Measurements from ENCODE around the gene GPR179. TPM values are rescaled to one million over a fixed set of nuclear protein-coding genes. Genes with fewer than 3 reads are reported as not detected.
A peak's percentile ranks its signal among the peaks of the same experiment; 100 is the strongest.
"Not testable (repeated sequence)": the region's sequence is repeated elsewhere in the genome, so short reads cannot be mapped to it uniquely, and the experiment has no call there.

The GPR179 gene
- total RNA-seq, 2 experiments from 2014 or later, result 0.32 to 1.1 TPM

- Histone ChIP-seq H3K4me2 (ENCODE audit: low read length) (no peak overlapping the region), H3K9me2 (ENCODE audit: insufficient read depth, low read length) (no peaks in the 10 kb centered on the region), H3K79me2 (ENCODE audit: insufficient read depth, low read depth, low read length) (no peaks in the 10 kb centered on the region), H3K27ac (ENCODE audit: low read depth, low read length, poor library complexity, severe bottlenecking) (no peak overlapping the region), H3K9me3 (ENCODE audit: low read length) (no peaks in the 10 kb centered on the region), H3K4me1 (ENCODE audit: insufficient read depth, low read length, poor library complexity, severe bottlenecking) (peaks cover 32% of the 10 kb centered on the region), H2AFZ (ENCODE audit: low read length) (no peak overlapping the region), H3K4me3 (ENCODE audit: low read depth, low read length, poor library complexity, severe bottlenecking) (no peak overlapping the region), H4K20me1 (ENCODE audit: insufficient read depth, low read length) (no peaks in the 10 kb centered on the region), H3K36me3 (ENCODE audit: insufficient read depth, low read length) (peaks cover 51% of the 10 kb centered on the region)
- TF ChIP-seq EZH2phosphoT487 (IDR thresholded peaks at IDR 0.05; ENCODE audit: borderline replicate concordance, low read depth, low read length) (no peak), CTCF (conservative IDR thresholded peaks at IDR 0.05; ENCODE audit: low read length) (no peak)
- ChIA-PET CTCF (ENCODE audit: unreplicated experiment) (no interaction called here), POLR2A (no interaction called here)
- intact Hi-C loops (cut with micrococcal nuclease; ENCODE audit: unreplicated experiment), result no loop called here
- no TSS peak for BruUV-seq (replicated peaks)
- DNase-seq (ENCODE audit: low spot score), result no peak
Measured at GRCh38 chr17:38320482-38320881, 23.3 kb downstream of the GPR179 start.

- no peak for DNase-seq (ENCODE audit: low spot score)
- Histone ChIP-seq H3K79me2 (ENCODE audit: insufficient read depth, low read depth, low read length) (no peaks in the 10 kb centered on the region), H3K27ac (ENCODE audit: low read depth, low read length, poor library complexity, severe bottlenecking) (no peak overlapping the region), H3K4me2 (ENCODE audit: low read length) (no peak overlapping the region), H3K9me2 (ENCODE audit: insufficient read depth, low read length) (no peaks in the 10 kb centered on the region), H3K9me3 (ENCODE audit: low read length) (no peaks in the 10 kb centered on the region), H2AFZ (ENCODE audit: low read length) (no peak overlapping the region), H3K36me3 (ENCODE audit: insufficient read depth, low read length) (peaks cover 41% of the 10 kb centered on the region), H3K4me3 (ENCODE audit: low read depth, low read length, poor library complexity, severe bottlenecking) (no peak overlapping the region), H4K20me1 (ENCODE audit: insufficient read depth, low read length) (no peaks in the 10 kb centered on the region), H3K4me1 (ENCODE audit: insufficient read depth, low read length, poor library complexity, severe bottlenecking) (no peaks in the 10 kb centered on the region)
- TF ChIP-seq EZH2phosphoT487 (IDR thresholded peaks at IDR 0.05; ENCODE audit: borderline replicate concordance, low read depth, low read length), result no peak
- TF ChIP-seq CTCF (conservative IDR thresholded peaks at IDR 0.05; ENCODE audit: low read length), result no peak
- intact Hi-C loops (cut with micrococcal nuclease; ENCODE audit: unreplicated experiment), result no loop called here
- CTCF ChIA-PET (ENCODE audit: unreplicated experiment), result no interaction called here
- no TSS peak for BruUV-seq (replicated peaks)
- POLR2A ChIA-PET, result interaction anchor here (2.1 kb wide), 1 partner anchor 8 kb away, joined by 8 read pairs; no protein-coding TSS in a partner anchor
Measured at GRCh38 chr17:38317081-38317480, 26.7 kb downstream of the GPR179 start.

- no peak overlapping the region for H2AFZ ChIP-seq (ENCODE audit: low read length)
- no peaks in the 10 kb centered on the region for H3K79me2 ChIP-seq (ENCODE audit: insufficient read depth, low read depth, low read length)
- H3K9me3 ChIP-seq (ENCODE audit: low read length), result no peaks in the 10 kb centered on the region
- H3K9me2 ChIP-seq (ENCODE audit: insufficient read depth, low read length), result no peaks in the 10 kb centered on the region
- H3K4me1 ChIP-seq (ENCODE audit: insufficient read depth, low read length, poor library complexity, severe bottlenecking), result no peaks in the 10 kb centered on the region
- intact Hi-C loops (cut with micrococcal nuclease; ENCODE audit: unreplicated experiment), result no loop called here
- TF ChIP-seq EZH2phosphoT487 (IDR thresholded peaks at IDR 0.05; ENCODE audit: borderline replicate concordance, low read depth, low read length) (no peak), CTCF (conservative IDR thresholded peaks at IDR 0.05; ENCODE audit: low read length) (no peak)
- no peak overlapping the region for H3K4me3 ChIP-seq (ENCODE audit: low read depth, low read length, poor library complexity, severe bottlenecking)
- DNase-seq (ENCODE audit: low spot score), result no peak
- H3K36me3 ChIP-seq (ENCODE audit: insufficient read depth, low read length), result peaks cover 42% of the 10 kb centered on the region
- H3K27ac ChIP-seq (ENCODE audit: low read depth, low read length, poor library complexity, severe bottlenecking), result no peak overlapping the region
- ChIA-PET POLR2A (interaction anchor here (0.6 to 2.1 kb wide), 2 partner anchors 10 to 730 kb away, joined by 3 to 8 read pairs; no protein-coding TSS in a partner anchor), CTCF (ENCODE audit: unreplicated experiment) (no interaction called here)
- H3K4me2 ChIP-seq (ENCODE audit: low read length), result no peak overlapping the region
- BruUV-seq (replicated peaks), result no TSS peak
- no peaks in the 10 kb centered on the region for H4K20me1 ChIP-seq (ENCODE audit: insufficient read depth, low read length)
Measured at GRCh38 chr17:38315497-38315896, 28.3 kb downstream of the GPR179 start.

GRCh38 chr17:38296834-38297517 lies 46.8 kb downstream of the GPR179 start, which contains the start of gene MRPL45:
MRPL45 (plus strand) TSS chr17:38297168; CDS start chr17:38297184, 16 bp downstream.
- intact Hi-C loops (cut with micrococcal nuclease; ENCODE audit: unreplicated experiment); H4K20me1 ChIP-seq (ENCODE audit: insufficient read depth, low read length); H3K36me3 ChIP-seq (ENCODE audit: insufficient read depth, low read length); H3K9me2 ChIP-seq (ENCODE audit: insufficient read depth, low read length); BruUV-seq (replicated peaks); H3K79me2 ChIP-seq (ENCODE audit: insufficient read depth, low read depth, low read length); H3K9me3 ChIP-seq (ENCODE audit: low read length); CTCF ChIA-PET (ENCODE audit: unreplicated experiment): not testable (repeated sequence)
- peaks cover 11% of the 10 kb centered on the region for H3K4me1 ChIP-seq (ENCODE audit: insufficient read depth, low read length, poor library complexity, severe bottlenecking)
- H2AFZ ChIP-seq (ENCODE audit: low read length), result peak within 1 kb of the TSS; percentile 68
- POLR2A ChIA-PET, result interaction anchor here (0.6 to 0.7 kb wide), 2 partner anchors 118 to 267 kb away, joined by 3 to 6 read pairs; no protein-coding TSS in a partner anchor
- DNase-seq (ENCODE audit: low spot score), result peak; percentile 96
- peak within 1 kb of the TSS; percentile 64 for H3K4me2 ChIP-seq (ENCODE audit: low read length)
- peak within 1 kb of the TSS; percentile 60 for H3K27ac ChIP-seq (ENCODE audit: low read depth, low read length, poor library complexity, severe bottlenecking)
- peak within 1 kb of the TSS; percentile 77 for H3K4me3 ChIP-seq (ENCODE audit: low read depth, low read length, poor library complexity, severe bottlenecking)

All from OCI-LY7 (cell line).